Endometrium (tissue), 2 donors: Measurements from ENCODE around the gene PEAK1.

Experiments used
- FAIRE-seq: peaks from 2 replicates; lab custom pipeline; 2012; peaks lifted over from hg19 to GRCh38; lab: Jason Lieb, UNC
- donor health status: control.
- donor health status: control.

Gene PEAK1

DNA sequence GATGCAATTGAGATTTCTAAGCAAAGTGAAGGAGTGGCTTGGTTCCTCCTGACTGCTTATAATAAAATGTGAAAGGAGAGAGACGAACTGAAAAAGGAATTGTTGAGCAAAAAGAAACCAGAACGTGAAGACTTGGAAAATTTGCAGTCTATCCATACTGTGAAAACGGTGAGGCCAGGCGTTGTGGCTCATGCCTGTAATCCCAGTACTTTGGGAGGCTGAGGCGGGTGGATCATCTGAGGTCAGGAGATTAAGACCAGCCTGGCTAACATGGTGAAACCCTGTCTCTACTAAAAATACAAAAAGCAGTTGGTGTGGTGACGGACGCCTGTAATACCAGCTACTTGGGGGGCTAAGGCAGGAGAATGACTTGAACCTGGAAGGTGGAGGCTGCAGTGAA lies 292.3 kb downstream of the PEAK1 start:
- FAIRE-seq, result no peak

DNA sequence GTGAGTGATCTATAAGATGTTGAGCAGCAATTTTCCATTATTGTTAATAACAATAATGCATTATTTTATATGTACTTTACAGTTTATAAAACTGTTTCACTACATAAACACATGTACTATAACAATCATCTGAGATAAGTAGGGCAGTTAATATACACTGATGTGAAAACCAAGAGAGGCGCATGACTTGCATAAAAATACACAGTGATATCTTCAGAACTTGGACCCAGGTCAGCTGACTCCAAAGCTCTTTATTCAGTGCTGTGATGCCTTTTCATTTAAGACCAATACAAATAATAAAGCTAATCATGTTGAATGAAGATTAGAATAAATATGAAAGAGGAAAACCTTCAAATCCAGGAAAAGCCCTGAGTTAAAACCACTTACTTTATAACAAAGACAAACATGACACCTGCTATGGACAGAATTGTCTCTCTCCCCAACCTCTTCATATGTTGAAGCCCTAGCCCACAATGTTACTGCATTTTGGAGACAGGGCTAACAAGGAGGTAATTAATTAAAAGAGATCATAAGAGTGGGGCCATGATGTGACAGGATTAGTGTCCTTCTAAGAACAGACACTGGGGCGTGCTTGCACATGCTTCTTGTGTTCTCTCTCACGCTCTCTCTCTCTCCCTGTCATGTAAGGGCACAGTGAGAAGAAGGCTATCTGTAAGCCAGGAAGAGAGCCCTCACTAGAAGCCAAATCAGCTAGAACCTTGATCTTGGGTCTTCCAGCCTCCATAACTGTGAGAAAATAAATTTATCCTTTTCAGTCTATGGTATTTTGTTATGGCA lies 293.2 kb downstream of the PEAK1 start:
- FAIRE-seq, result no peak

DNA sequence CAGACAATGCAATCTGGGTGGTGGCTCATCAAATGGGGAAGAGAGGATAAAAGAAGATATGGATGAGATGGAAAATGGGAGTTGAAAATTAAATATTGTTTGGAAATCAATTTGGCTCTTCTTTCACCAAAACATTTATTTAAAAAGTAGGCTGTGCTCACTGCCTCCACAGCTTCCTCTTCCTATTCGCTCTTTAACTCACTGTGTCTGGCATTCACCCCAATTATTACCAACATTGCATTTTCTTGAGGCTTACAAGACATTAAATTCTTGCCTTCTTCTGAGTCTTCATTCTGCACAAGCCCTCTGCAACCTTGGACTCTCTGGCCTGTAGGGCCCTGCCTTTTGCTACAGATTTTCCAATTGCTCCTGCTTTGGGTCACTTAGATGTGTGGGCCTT lies 296.1 kb downstream of the PEAK1 start:
- no peak for FAIRE-seq

DNA sequence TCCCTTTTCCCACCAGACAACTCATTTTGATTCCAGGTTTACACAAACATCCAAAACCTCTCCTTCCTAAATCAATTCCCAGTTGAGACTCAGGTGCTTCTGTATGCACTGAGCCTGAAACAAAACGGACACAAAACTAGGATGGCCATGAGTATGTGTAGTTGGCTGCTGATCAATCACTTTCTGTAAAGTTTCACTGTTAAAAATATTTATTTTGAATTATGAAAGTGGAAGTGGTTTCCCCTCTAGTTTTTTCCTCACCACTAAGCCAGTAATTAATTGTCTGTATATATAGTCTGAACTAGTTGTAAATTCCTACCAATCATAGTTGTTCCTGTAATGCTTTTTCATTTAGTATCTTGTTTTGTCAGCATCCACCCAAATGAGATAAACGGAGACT lies 297.3 kb downstream of the PEAK1 start:
- FAIRE-seq, result no peak

DNA sequence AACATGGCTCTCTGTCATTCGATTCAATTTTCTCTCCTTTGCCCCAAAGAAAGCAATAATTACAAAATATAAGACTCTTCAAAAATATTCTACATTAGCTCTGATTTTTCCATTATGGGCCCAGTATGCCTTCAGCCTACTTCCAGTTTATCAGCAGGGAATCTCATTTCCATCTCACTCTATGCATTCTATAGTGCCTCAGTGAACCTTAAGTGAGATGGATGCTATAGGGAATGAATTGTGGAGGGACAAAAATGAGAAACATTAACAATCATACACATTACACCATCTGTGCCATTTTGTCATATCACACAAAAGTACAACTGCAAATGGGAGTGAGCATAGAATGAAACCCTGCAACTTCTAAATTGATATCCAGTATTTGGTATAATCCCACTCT lies 298.3 kb downstream of the PEAK1 start:
- FAIRE-seq, result no peak

DNA sequence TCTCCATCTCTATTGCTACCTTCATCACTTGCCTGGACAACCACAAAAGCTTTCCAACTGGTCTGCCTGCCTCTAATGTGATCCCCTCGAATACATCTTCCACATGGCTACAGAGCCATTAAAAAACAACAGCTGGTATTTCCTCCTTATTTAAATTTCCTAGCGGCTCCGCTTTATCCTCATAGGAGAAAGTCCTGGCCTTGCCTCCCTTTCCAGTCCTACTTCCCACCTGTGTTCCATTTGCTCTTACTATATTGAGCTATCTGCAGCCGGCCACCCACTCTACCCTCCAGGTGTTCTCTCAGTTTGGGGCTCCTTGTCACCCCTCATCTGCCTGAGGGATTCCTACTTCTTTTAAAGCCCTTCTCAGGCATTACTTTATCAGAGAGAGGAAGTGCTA lies 299.3 kb downstream of the PEAK1 start:
- FAIRE-seq, result no peak

DNA sequence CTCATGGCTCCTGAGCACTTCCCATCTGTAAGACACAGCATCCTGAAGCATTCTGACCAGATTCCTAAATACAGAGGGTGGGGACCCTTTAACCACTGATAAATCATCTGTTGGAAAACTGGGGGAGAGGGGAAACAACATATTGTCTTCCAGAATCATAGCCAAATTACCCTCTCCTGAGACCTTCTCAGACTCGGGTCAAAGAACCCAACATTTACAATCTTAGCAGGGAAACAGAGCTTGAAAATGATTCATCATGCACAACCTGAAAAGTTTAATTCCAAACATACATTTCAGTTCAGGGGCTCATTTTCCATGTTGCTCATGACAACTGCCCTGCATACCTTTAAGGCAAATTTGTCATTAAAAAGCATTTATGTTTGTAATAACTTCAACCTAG lies 300.5 kb downstream of the PEAK1 start:
- FAIRE-seq, result no peak

DNA sequence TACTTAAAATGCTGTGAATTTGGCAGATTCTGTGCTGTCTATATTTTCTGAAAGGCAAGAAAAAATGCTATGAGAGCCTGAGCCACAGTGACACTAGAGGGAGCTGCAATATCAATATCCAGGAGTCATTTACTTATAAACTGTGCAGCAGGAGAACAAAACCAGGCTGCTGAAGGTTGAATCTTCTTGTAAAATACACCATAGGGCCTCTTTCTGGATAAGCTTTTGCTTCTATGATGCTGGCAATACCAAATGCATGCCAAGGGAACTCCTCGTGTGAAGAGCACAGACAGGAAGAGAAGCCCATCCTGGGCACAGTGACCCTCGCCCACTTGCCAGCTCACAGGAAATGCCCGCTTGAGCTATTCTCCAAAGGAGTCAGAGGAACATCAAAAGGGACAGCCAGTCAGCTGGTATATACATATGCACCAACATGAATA lies 301.0 kb downstream of the PEAK1 start:
- FAIRE-seq, result peak; percentile 71

DNA sequence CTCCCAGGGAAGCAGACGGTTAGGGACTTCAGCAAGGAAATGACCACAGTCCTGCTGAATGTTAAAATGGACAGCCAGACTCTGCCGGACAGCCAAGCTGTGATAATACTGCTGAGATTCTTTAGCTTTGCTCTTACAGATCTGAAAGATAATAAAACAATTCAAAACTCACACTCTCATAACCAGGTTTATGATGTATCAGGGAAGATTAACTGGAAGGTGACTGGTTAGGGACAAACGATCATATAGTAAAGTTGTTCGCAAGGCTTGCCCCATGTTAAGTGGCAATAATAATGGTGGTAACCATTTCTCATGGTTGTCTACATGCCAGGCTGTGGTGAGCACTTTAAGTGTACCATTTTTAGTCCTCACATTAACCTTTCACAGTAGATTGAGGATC lies 304.7 kb downstream of the PEAK1 start:
- FAIRE-seq, result no peak

DNA sequence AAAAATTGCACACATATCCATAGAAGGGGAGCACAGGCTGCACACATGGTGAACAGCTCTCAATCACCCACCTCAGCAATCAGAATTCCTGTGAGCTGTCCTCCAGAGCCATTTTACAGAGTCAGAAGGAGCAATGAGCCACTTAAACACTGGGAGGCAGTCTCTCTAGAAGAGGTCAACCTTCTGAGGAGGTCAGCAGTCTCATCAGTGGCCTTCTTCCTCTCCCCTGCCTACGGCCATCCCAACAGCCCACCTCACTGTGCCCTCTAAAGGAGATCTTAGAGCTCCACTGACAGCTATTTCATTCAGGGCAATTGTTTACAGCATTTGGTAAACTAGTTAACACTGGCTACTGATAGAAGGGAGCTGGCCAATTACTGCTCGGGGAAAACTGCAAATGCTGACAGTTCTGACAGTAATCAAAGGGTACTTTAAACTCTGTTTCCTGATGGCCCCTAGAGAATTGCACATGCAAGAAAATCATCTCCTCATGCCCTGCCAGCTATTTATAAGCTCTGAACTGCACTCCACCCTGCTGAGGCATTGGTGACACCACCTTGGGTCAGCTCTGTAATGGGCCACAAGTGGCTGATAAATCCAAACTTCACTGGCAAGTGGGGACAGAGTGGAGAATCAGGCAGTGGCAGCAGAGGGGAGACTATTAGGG lies 306.9 kb downstream of the PEAK1 start:
- FAIRE-seq, result no peak

DNA sequence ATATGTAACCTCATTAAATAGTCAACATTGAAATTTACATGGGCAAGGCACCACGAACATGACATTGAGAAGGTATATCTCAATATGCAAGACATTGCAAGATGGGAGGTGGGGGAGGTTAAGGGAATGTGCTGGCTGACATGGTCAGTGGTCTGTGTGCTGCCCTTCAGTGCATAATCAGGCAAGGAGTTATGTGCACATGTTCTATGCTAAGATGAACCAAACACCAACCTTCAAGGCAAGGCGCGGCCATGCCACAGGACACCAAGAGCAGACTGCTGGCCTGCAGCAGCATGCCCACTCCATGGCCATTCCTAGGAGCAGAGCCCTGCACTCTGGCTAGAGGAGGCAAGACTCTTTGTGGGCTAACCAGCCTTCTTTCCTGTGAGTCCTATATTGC lies 308.1 kb downstream of the PEAK1 start:
- no peak for FAIRE-seq

DNA sequence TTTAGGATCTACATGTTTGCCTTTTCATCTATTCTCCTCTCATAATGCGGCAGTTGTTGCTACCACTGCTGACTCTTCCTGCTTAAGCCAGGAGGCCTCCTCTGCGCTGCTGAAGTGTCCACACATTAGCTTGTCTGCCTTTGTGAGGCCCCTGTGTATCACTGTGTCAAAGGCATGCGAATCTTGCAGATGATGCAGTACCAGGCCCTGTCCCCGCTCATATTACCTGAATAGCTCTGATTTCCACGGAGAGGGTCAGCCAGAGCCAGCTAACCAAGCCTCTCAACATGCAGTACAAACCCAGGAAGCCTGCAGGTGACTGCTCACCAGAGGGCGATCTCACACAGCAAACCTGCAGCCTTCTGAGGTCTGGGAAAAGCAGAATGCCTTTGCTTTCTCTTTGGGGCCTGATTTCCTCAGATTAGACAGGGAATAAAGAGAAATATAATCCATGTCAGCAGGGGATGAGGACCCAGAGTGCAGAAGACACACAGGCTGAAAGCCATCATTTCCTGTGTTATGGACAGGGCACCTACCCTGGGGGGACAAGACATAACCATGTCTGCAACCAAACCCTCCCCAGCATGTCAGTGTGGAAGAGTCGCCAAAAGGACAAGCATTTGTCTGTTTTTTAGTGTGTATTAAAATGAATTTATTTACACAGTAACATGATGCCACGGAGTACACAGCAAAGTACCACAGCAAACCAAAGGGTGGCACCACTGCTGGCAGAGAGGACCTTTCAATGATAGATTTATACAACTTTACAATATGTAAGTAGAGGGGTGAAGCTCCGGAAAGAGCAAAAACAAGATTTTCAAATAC lies 312.2 kb downstream of the PEAK1 start:
- FAIRE-seq, result no peak

DNA sequence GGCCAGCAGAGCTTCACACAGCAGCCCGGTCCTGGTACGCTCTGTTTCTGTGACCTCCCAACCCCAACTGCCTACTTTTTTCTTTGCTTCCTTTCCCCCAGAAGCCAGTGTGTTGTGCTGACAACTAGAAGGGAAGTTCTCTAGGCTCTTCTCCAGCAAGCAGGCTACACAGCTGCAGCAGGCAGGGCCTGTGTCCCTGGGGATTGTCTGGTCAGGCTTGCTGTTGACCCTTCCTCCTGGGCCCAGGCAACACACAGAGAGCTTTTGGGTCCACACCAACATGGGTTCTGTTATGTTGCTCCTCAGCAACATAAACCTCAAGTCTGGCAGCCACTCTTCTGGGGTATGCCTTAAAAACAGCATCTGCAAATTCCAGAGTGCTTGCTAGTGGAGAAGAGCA lies 312.8 kb downstream of the PEAK1 start:
- no peak for FAIRE-seq

DNA sequence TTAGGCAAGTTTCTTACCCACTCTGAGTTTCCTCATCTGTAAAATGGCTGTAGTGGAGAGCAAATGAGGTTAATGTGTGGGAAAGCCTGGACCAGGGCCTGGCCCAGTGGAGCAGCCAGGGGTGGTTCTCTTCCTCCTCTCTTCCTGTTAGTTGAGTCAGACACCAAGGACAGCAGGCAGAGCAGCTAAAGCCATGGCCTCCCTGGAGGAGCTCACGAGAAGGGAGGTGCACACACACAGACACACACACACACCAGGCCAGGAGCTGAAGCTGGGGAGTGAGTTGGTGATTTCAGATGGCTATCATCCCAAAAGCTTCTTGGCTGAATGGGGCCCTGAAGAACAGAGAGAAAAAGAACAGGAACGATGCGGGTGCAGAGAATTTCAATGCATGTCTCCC lies 315.7 kb downstream of the PEAK1 start:
- no peak for FAIRE-seq

DNA sequence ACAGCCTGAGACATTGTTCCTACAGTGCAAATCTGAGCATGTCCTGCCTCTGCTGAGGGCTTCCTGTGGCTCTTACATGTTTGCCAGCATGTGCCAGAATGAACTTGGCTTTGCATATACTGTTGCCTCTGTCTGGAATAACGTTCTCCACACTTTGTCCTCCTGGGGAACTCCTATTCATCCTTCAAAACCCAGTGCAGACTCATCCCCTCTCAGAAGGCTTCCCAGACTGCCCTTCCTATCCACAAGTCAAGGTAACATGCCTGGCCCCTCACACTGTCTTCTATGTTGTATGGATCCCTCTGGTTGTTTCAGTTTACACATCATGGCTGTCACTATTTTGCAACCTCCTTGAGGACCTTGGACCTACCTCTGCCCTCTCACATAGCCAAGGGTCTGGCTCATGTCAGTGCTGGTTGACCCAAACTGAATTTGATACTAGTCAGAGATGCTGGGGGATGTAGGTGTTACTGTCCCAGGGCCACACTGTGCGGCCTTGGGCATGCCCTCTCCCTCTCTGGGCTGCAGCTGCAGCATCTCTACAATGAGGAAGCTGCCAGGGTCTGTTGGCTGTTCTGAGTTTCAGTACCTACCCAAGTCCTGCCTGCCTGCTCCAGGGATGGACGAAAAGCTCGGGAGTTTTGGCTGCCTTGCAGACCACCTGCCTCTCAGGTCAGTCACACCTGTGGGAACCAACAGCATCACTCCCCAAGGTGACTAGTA lies 320.0 kb downstream of the PEAK1 start:
- no peak for FAIRE-seq

DNA sequence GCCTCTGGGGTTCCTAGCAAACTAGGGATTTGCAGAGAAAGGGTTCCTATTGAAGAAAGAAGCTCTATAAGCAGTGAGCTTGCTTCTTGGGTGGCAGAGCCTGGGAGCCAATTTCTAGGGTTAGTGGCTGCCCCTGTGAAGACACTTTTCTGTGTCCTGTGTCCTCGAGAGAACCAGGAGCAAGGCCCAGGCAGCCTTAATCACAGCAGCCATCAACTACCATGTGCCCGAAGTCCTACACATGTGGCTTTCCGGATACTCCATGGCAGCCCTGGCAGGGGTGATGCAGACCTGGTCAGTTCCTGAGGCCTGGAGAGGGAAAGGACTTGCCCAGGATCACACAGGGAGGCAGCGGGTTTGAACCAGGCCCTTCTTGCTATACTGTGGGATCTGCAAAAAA lies 321.3 kb downstream of the PEAK1 start:
- FAIRE-seq, result no peak

DNA sequence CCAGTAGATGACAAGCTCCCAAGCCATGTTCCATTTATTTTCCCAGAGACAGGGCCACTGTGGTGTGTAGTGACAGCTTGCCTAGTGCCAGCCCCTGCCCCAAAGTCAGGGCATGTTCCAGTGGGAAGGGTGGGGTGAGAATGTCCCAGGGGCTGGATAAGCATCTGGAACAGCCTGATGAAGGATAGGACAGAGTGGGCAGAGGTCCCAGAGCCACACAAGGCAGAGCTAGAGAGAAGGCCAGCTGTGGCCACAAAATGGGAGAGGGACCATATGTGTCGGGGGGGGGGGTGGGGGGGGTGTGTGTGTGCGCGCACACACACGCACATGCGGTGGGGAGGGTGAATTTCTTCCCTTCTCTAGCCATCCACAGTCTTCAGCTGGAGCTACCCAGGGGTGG lies 322.0 kb downstream of the PEAK1 start:
- FAIRE-seq, result no peak

DNA sequence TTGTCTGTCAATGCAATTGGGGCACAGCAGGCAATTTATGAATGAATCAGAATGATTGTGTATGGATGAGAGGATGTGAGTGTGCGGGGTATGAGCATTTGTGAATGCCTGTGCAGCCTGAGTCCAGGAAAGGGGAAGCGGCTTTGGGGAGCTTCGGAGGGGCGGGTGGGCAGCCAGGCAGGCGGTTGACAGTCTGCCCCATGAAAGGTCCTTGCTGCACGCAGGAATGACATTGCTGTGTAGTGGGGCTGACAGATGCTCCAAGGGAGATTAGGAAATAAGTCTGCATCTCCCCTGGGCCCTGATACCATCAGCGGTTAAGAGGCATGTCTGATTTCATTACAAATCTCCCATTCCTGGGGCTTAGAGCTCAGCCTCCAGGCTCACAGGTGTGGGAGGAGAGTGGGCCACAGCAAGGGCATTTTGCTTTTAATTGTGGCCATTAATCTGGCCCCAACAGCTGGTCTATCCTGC lies 322.6 kb downstream of the PEAK1 start:
- no peak for FAIRE-seq

DNA sequence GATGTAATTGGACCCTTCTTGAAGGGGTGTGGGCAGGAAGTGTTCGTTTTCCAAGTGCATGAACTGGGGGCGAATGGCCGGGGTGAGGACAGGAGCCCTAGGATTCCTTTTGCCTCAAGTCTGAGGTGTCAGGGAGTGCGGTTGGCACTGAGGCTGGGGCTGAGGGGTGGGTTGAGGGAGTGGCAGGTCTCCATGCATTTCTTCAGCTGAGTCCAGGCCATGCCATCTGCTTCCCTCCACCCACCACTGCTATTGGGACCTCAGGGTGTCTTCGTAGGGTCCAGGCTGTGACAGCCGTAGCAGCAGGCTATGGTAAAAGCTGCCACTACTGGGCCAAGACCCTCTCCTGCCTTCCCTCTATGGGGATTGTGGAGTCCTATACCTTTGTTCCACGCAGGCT lies 323.4 kb downstream of the PEAK1 start:
- no peak for FAIRE-seq

DNA sequence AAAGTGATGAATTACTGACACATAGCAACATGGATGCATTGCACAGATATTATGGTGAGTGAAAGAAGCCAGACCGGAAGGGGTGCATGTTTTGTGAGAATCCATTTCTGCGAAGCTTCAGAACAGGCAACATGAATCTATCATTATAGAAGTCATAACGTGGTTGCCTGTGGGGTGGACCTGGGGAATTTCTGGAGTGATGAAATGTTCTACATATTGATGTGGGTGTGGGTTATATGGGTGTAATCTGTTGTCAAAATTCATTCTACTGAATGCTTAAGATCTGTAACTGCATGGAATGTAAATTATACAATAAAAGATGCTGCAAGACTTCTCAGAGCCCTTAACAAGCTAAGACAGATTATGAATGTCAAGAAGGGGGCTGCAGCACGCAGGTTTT lies 323.8 kb downstream of the PEAK1 start:
- FAIRE-seq, result no peak

DNA sequence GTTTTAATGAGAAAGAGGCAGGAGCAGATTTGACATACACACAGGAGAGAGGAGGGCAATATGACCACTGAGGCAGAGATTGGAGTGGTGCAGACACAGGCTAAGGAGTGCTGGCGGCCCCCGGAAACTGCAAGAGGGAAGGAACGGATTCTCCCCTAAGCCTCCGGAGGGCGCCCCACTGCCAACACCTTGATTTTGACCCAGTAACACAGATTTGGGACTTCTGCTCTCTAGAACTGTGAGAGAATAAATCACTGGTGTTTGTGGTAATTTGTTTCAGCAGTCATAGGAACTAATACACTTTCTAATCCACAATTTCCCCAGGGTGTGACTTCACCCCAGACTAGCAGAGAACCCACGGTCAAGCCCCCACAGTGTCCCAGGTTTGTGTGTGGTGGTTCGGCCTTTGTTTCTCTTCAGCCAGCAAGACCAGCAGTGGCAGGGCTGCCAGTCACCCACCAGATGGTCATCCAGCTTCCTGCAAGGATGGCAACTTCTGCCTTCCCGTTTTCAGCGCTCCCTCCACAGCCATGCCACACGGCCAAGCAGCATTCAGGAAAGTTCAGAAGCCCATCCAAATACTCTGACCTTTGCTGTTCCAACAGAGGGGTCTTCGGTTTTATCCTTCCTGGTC lies 325.4 kb downstream of the PEAK1 start:
- no peak for FAIRE-seq

DNA sequence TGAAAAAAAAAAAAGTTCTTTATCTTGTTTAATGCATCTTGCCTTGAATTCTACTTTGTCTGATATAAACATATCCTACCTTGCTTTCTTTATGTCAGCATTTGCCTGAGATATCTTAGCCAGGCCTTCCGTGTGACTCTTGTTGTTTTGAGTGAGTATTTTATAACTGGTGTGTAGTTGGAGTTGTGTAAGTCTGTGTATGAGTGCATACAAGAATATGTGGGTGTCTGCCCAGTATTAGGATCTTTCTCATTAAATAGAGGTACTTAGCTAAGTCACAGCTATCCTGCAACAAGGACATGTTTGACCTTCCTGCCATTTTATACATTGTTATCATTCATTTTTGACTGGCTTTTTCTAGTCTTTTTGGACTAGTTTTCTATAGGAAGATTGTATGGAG lies 326.5 kb downstream of the PEAK1 start:
- no peak for FAIRE-seq
